ENCODE data around the gene C3orf62. TPM values are rescaled to one million over a fixed set of nuclear protein-coding genes. Genes with fewer than 3 reads are reported as not detected.

The C3orf62 gene
- total and polyA plus RNA-seq, 7 experiments from 2014 or later, result 1.3 to 14.5 (median 10.1) TPM

DNA sequence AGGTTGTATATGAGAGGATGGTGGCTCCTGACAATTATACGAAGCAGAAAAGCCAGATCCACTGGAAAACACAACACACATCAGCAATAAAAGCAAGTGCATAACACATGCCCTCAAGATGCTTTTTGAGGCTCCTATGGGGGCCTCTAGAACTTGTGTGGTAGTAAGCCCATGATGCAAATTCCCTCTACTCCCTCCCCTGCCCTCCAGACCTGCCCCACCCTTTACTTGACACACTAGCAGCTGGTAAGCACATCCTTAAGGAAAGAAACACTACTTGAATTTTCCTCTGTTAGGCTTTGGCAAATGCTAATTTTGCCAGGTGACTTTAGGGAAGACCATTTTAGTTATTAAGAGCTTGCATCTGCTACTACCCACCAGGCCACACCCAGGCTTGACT lies 33.6 kb upstream of the C3orf62 start:
- ATAC-seq, result no peak
- H3K4me1 Mint-ChIP-seq, result peaks cover 0 to 8% (median 0%) of the 10 kb centered on the region in 7 donors
- Histone ChIP-seq H3K27ac (ENCODE audit: low read depth, low read length) (no peak overlapping the region), H3K27me3 (ENCODE audit: control insufficient read depth in 2 of 2, insufficient read depth in 2 of 2, low read length in 2 of 2) (no peaks in the 10 kb centered on the region), H3K36me3 (ENCODE audit: control insufficient read depth in 2 of 3, insufficient read depth in 3 of 3, low read length in 3 of 3) (peaks cover 11 to 72% (median 14%) of the 10 kb centered on the region in 3 experiments), H3K4me1 (ENCODE audit: control insufficient read depth in 2 of 2, insufficient read depth in 2 of 2, low read length in 2 of 2) (no peaks in the 10 kb centered on the region), H3K4me3 (ENCODE audit: low read length) (no peak overlapping the region), H3K9me3 (ENCODE audit: control insufficient read depth in 2 of 3, low read length in 3 of 3) (no peaks in the 10 kb centered on the region)
- intact Hi-C loops (cut with micrococcal nuclease), result no loop called here
- POLR2A ChIA-PET, result interaction anchor here (0.6 to 1.0 kb wide), 2 partner anchors 30 to 42 kb away, joined by 3 read pairs; partner anchors contain the start of gene USP4
- H3K36me3 Mint-ChIP-seq, result peaks cover 7 to 32% (median 14%) of the 10 kb centered on the region in 5 donors
- CTCF ChIA-PET, result no interaction called here
- peak overlapping the region in 6 of 9 donors; percentile 11 to 74 (median 44) for H3K27ac Mint-ChIP-seq
- no peaks in the 10 kb centered on the region for H3K9me3 Mint-ChIP-seq
- H3K27me3 Mint-ChIP-seq, result no peaks in the 10 kb centered on the region
- no peak for DNase-seq
- no peak overlapping the region for H3K4me3 Mint-ChIP-seq

DNA sequence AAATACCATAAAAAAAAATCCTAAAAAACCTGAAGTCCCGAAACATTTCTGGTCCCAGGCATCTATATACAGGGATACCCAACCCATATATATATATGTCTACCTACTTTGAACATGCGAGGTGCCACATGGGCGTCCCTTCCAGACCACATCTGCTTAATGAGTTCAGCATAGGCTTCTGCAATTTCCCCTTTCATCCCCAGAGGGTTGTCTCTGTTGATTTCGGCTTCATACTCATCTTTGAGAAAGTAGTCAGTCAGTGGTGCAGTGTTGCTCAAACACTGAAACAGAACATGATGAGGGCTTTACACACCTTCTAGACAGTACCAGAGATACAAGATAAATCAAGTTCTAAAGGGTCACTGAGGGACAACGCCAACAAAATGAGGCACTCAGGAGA lies 28.6 kb upstream of the C3orf62 start:
- H3K4me1 ChIP-seq (ENCODE audit: control insufficient read depth in 2 of 2, insufficient read depth in 2 of 2, low read length in 2 of 2), result no peaks in the 10 kb centered on the region
- no peaks in the 10 kb centered on the region for H3K9me3 Mint-ChIP-seq
- H3K27me3 ChIP-seq (ENCODE audit: control insufficient read depth in 2 of 2, insufficient read depth in 2 of 2, low read length in 2 of 2), result no peaks in the 10 kb centered on the region
- intact Hi-C loops (cut with micrococcal nuclease), result no loop called here
- DNase-seq (no peak), ATAC-seq (no peak)
- H3K9me3 ChIP-seq (ENCODE audit: control insufficient read depth in 2 of 3, low read length in 3 of 3), result no peaks in the 10 kb centered on the region
- peak overlapping the region in 3 of 9 donors; percentile 28 to 49 (median 32) for H3K27ac Mint-ChIP-seq
- H3K27me3 Mint-ChIP-seq, result no peaks in the 10 kb centered on the region
- peaks cover 11 to 81% (median 27%) of the 10 kb centered on the region in 3 experiments for H3K36me3 ChIP-seq (ENCODE audit: control insufficient read depth in 2 of 3, insufficient read depth in 3 of 3, low read length in 3 of 3)
- H3K4me3 ChIP-seq (ENCODE audit: low read length), result no peak overlapping the region
- peaks cover 5 to 32% (median 14%) of the 10 kb centered on the region in 5 donors for H3K36me3 Mint-ChIP-seq
- peaks cover 0 to 16% (median 2%) of the 10 kb centered on the region in 7 donors for H3K4me1 Mint-ChIP-seq
- H3K27ac ChIP-seq (ENCODE audit: low read depth, low read length), result no peak overlapping the region
- H3K4me3 Mint-ChIP-seq, result no peak overlapping the region
- POLR2A ChIA-PET, result no interaction called here
- CTCF ChIA-PET, result no interaction called here

DNA sequence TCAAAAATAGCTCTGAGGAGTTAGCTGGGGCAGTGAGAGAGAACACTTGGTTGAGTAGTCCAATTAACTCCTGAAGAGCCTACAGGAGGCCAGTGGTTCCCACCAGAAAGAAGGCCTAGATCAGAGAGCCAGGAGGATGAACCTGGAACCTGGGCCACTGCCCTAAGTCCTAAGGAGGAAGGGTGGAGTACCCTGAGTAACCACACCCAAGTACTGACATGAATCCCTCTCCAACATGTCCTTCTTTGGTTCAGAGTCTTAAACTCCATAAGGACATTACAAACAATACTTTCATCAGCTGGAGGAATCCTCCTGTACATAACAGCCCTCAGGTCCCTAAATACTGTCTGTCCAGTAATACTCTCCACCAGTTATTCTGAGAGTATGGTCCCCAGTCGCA lies 25.6 kb upstream of the C3orf62 start:
- no peaks in the 10 kb centered on the region for H3K27me3 Mint-ChIP-seq
- no peaks in the 10 kb centered on the region for H3K9me3 Mint-ChIP-seq

DNA sequence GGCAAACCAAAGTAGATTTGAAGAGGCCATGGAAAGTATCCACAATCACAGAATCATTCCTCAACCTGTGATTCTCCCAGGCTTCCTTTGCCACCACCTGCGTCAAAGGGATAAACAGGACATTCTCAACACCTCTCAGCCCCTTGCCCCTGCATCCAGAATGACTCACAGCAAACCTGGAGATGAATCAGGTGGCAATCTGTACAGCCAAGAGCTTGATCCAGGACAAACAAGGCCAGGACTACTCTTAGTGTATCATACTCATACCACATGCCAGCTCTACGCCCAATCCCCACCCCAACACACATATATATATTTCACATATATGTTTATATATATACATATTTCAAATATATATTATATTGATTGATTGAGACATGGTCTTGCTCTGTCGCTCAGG lies 23.6 kb upstream of the C3orf62 start:
- ChIA-PET CTCF (no interaction called here), POLR2A (no interaction called here)
- H3K4me3 ChIP-seq (ENCODE audit: low read length), result no peak overlapping the region
- ATAC-seq, result no peak
- H3K4me1 Mint-ChIP-seq, result peaks cover 0 to 19% (median under 1%) of the 10 kb centered on the region in 7 donors
- H3K4me1 ChIP-seq (ENCODE audit: control insufficient read depth in 2 of 2, insufficient read depth in 2 of 2, low read length in 2 of 2), result no peaks in the 10 kb centered on the region
- no peaks in the 10 kb centered on the region for H3K27me3 ChIP-seq (ENCODE audit: control insufficient read depth in 2 of 2, insufficient read depth in 2 of 2, low read length in 2 of 2)
- H3K27ac Mint-ChIP-seq, result peak overlapping the region in 3 of 9 donors; percentile 4 to 84 (median 72)
- no peak overlapping the region for H3K4me3 Mint-ChIP-seq
- peaks cover 26 to 82% (median 26%) of the 10 kb centered on the region in 3 experiments for H3K36me3 ChIP-seq (ENCODE audit: control insufficient read depth in 2 of 3, insufficient read depth in 3 of 3, low read length in 3 of 3)
- intact Hi-C loops (cut with micrococcal nuclease), result no loop called here
- no peaks in the 10 kb centered on the region for H3K9me3 ChIP-seq (ENCODE audit: control insufficient read depth in 2 of 3, low read length in 3 of 3)
- no peak for DNase-seq
- H3K36me3 Mint-ChIP-seq, result peaks cover 4 to 43% (median 23%) of the 10 kb centered on the region in 5 donors
- no peaks in the 10 kb centered on the region for H3K27me3 Mint-ChIP-seq
- H3K27ac ChIP-seq (ENCODE audit: low read depth, low read length), result peak overlapping the region; percentile 6
- H3K9me3 Mint-ChIP-seq, result peaks cover 0 to 3% (median 0%) of the 10 kb centered on the region in 11 donors

More for the DNA sequence above, 25.6 kb upstream of the C3orf62 start:
- Histone ChIP-seq H3K9me3 (ENCODE audit: control insufficient read depth in 2 of 3, low read length in 3 of 3) (no peaks in the 10 kb centered on the region), H3K4me3 (ENCODE audit: low read length) (no peak overlapping the region), H3K27ac (ENCODE audit: low read depth, low read length) (no peak overlapping the region), H3K4me1 (ENCODE audit: control insufficient read depth in 2 of 2, insufficient read depth in 2 of 2, low read length in 2 of 2) (no peaks in the 10 kb centered on the region), H3K27me3 (ENCODE audit: control insufficient read depth in 2 of 2, insufficient read depth in 2 of 2, low read length in 2 of 2) (no peaks in the 10 kb centered on the region), H3K36me3 (ENCODE audit: control insufficient read depth in 2 of 3, insufficient read depth in 3 of 3, low read length in 3 of 3) (peaks cover 13 to 86% (median 31%) of the 10 kb centered on the region in 3 experiments)
- Mint-ChIP-seq H3K36me3 (peaks cover 5 to 36% (median 18%) of the 10 kb centered on the region in 5 donors), H3K4me1 (peaks cover 0 to 16% (median 0%) of the 10 kb centered on the region in 7 donors), H3K4me3 (no peak overlapping the region), H3K27ac (peak overlapping the region in 6 of 9 donors; percentile 32 to 75 (median 60))
- ChIA-PET POLR2A (no interaction called here), CTCF (interaction anchor here (0.6 to 1.1 kb wide), 2 partner anchors 147 to 150 kb away, joined by 3 read pairs; no protein-coding TSS in a partner anchor)
- ATAC-seq, result no peak
- DNase-seq, result no peak
- intact Hi-C loops (cut with micrococcal nuclease), result no loop called here

DNA sequence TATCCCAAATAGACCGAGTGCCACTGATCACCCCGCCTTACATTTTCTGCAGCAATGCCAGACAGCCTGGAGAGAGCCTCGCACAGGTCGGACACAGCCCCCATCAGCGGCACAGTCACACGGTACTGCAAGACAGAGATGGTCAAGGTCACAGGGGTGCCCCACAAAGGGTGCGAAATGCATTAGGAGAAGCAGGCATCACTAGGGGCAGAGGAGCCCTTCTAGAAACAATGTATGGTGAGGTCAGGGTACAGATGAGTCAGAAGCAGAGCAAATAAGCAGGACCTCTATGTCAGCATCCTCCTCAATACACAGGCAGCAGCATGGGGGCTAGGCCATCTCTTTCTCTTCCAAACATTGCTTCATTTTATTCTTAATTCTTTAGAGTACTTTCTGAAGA lies 21.5 kb upstream of the C3orf62 start:
- no peaks in the 10 kb centered on the region for H3K27me3 ChIP-seq (ENCODE audit: control insufficient read depth in 2 of 2, insufficient read depth in 2 of 2, low read length in 2 of 2)
- H3K4me1 ChIP-seq (ENCODE audit: control insufficient read depth in 2 of 2, insufficient read depth in 2 of 2, low read length in 2 of 2), result no peaks in the 10 kb centered on the region
- H3K36me3 ChIP-seq (ENCODE audit: control insufficient read depth in 2 of 3, insufficient read depth in 3 of 3, low read length in 3 of 3), result peaks cover 30 to 84% (median 34%) of the 10 kb centered on the region in 3 experiments
- Mint-ChIP-seq H3K4me1 (peaks cover 0 to 18% (median 3%) of the 10 kb centered on the region in 7 donors), H3K27me3 (no peaks in the 10 kb centered on the region), H3K9me3 (peaks cover 0 to 3% (median 0%) of the 10 kb centered on the region in 11 donors), H3K36me3 (peaks cover 0 to 51% (median 27%) of the 10 kb centered on the region in 5 donors), H3K27ac (peak overlapping the region in 2 of 9 donors; percentile 14 to 64), H3K4me3 (no peak overlapping the region)
- no peak overlapping the region for H3K4me3 ChIP-seq (ENCODE audit: low read length)
- no peak overlapping the region for H3K27ac ChIP-seq (ENCODE audit: low read depth, low read length)
- ChIA-PET CTCF (interaction anchor here (3.3 kb wide), 1 partner anchor 152 kb away, joined by 14 read pairs; no protein-coding TSS in a partner anchor), POLR2A (interaction anchor here (0.6 kb wide), 1 partner anchor 78 kb away, joined by 4 read pairs; no protein-coding TSS in a partner anchor)
- H3K9me3 ChIP-seq (ENCODE audit: control insufficient read depth in 2 of 3, low read length in 3 of 3), result no peaks in the 10 kb centered on the region
- intact Hi-C loops (cut with micrococcal nuclease), result no loop called here
- DNase-seq (no peak), ATAC-seq (no peak)

DNA sequence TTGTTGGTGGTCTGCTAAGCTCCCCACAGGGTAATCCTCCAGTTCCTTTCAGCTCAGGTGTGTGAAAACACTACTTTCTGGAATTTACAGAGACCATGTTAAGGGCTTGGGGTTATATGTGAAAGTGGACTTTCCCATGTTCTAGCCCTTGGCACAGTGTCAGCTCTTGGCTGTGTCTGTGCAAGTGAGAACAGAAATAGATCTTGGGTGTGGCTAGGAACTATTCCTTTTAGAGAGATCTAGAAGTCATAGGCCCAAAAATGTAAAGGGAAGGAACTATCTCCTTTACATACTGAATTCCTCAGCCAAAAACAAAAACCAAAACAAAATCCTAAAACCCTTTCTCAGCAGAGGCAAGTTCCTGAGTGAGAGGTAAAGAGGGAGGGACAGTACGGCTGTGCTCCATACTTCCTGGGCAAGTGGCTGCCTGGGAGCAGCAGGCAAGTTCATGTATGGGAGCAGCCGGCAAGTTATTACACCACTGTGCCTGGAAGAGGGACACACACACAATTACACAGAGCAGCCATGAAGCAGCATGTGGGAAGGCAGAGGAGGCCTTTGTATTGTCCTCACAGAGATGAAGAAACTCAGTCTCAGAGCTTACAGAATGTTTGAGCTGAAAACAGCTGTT lies 19.9 kb upstream of the C3orf62 start:
- Mint-ChIP-seq H3K27me3 (no peaks in the 10 kb centered on the region), H3K36me3 (peaks cover 0 to 50% (median 31%) of the 10 kb centered on the region in 5 donors), H3K27ac (peak overlapping the region in 8 of 9 donors; percentile 3 to 83 (median 36)), H3K4me3 (no peak overlapping the region), H3K9me3 (peaks cover 0 to 3% (median 0%) of the 10 kb centered on the region in 11 donors), H3K4me1 (peaks cover 0 to 7% (median 3%) of the 10 kb centered on the region in 7 donors)
- ATAC-seq (no peak), DNase-seq (no peak)
- Histone ChIP-seq H3K27ac (ENCODE audit: low read depth, low read length) (no peak overlapping the region), H3K27me3 (ENCODE audit: control insufficient read depth in 2 of 2, insufficient read depth in 2 of 2, low read length in 2 of 2) (no peaks in the 10 kb centered on the region), H3K4me1 (ENCODE audit: control insufficient read depth in 2 of 2, insufficient read depth in 2 of 2, low read length in 2 of 2) (no peaks in the 10 kb centered on the region), H3K36me3 (ENCODE audit: control insufficient read depth in 2 of 3, insufficient read depth in 3 of 3, low read length in 3 of 3) (peaks cover 30 to 87% (median 41%) of the 10 kb centered on the region in 3 experiments), H3K9me3 (ENCODE audit: control insufficient read depth in 2 of 3, low read length in 3 of 3) (no peaks in the 10 kb centered on the region), H3K4me3 (ENCODE audit: low read length) (no peak overlapping the region)
- ChIA-PET POLR2A (interaction anchor here (1.8 kb wide), 1 partner anchor 43 kb away, joined by 4 read pairs; the partner anchor contains the start of gene USP4), CTCF (interaction anchor here (0.6 to 3.3 kb wide), 4 partner anchors 30 to 156 kb away, joined by 3 to 14 read pairs (median 5); no protein-coding TSS in a partner anchor)
- intact Hi-C loops (cut with micrococcal nuclease), result no loop called here
